Astrocyte (in vitro differentiated cells and primary cell): Measurements from ENCODE around the gene HTRA2.

Experiments used
- CTCF ChIP-seq: IDR thresholded peaks from 2 replicates; pipeline ENCODE4 v1.5.1; 2011; ENCODE audit warnings: low read depth, mild to moderate bottlenecking, inconsistent platforms, low read length, moderate library complexity; ENCODE audit not compliant: insufficient read depth
- EZH2 ChIP-seq: IDR thresholded peaks from 2 replicates; pipeline ENCODE4 v1.6.1; 2012; ENCODE audit warnings: mild to moderate bottlenecking, low read length, inconsistent platforms; ENCODE audit not compliant: insufficient read depth

DNA sequence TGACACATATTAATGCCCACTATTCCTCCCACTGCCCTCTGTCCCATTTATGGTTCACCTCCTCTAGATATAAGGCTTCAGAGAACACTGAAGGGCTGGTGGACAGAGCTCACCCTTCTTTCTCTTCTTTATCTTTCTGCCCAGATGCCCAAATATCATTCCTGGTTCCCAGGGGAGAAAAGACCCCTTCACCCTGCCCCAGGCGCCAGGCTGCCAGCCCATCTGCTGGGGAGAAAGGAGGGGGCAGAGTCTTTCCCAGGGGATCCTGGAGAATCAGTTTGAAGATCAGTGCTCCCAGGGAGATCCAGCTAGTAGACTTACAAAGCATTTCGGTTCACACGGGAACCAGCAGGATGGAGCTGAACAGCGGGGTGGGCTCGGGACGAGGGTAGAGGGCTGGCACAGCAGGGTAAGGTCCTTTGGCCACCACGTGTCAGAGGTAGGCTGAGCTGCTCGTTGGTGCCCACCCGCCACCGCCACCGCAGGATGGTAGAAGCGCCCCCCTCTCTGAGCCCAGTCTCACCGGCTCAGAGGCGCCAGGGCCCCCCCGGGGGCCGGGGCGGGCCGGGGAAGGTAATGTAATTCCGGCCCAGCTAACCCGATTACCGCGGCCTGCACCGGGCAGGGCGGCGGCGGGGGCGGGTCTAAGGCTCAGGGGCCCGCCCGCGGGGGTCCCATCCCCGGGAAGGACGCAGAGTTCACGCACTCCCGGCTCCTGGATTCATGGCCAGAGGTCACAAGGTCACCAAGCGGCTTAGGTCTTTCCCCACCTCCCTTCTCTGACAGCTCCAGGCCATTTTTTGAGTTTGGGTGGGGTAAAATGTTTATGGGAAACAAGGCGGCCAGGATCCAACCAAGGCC, 16.8 kb upstream of the HTRA2 start:
- TF ChIP-seq CTCF (no peak), EZH2 (no peak)
